ENCODE results near the gene CLCN5.

DNA sequence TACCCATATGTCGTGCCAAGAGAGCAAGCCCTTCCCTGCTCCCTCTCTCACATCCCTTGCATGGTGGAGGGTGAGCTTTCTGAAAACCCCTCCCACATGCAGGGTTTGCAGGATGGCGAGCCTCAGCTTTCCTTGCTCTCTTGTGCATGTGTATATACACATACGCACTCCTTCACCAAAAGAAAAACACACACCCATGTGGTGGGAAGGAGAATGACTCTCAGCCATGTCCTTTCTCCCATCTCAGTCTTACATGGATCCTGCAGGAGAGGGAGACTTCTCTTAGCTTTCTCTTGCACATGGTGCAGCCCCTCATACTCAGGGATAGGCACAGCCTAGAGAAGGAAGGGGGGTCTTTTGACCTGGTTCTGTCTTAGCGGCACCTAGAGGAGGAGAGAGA is 81.1 kb downstream of the CLCN5 start:
- TF ChIP-seq CTCF (conservative IDR thresholded peaks at IDR 0.05 in 1 of 2, IDR thresholded peaks at IDR 0.05 in 1 of 2; ENCODE audit: low read depth in 1 of 2, low read length in 2 of 2) (no peak), EZH2 (IDR thresholded peaks at IDR 0.05; ENCODE audit: low read length, missing control alignments) (no peak)

Data from fibroblast of lung (primary cell).